ENCODE measurements around the gene LRMDA. TPM values are rescaled to one million over a fixed set of nuclear protein-coding genes. Genes with fewer than 3 reads are reported as not detected.

The LRMDA gene
- total RNA-seq, 3 donors from 2014 or later (not counting 1 experiment from before 2014, with no cell fraction given) = 1.4 to 2.4 (median 2.1) TPM

DNA sequence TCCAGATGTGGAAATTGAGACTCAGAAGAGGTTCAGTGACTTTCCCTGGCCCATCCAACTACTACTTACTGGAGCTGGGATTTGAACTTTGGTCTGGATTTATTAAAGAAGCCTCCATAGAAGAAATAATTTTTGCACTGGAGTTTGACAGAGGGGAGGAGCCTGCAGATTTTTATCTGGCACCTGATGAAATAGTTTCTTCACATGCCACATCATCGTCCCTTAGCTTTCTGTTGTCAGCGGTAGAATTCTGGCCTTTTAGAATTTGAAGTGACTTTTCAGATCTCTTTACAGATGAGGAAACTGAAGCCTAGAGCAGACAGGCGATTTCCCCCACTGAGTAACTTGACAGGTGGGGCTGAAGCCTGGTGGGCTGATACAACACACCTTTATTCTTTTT, 233.5 kb downstream of the LRMDA start:
- WGBS (ENCODE audit: insufficient coverage) = 80% methylated on average over 2 of the region's 3 CpGs
- Histone ChIP-seq H3K9me3 (ENCODE audit: control insufficient read depth, insufficient read depth, low read length) (no peaks in the 10 kb centered on the region), H3K36me3 (ENCODE audit: control insufficient read depth, insufficient read depth, low read length) (no peaks in the 10 kb centered on the region), H3K27ac (ENCODE audit: low read length) (no peak overlapping the region), H3K4me3 (ENCODE audit: low read length) (no peak overlapping the region), H3K4me1 (ENCODE audit: control insufficient read depth, insufficient read depth, low read length) (no peaks in the 10 kb centered on the region), H3K27me3 (ENCODE audit: control insufficient read depth, insufficient read depth, low read length) (no peaks in the 10 kb centered on the region)
- intact Hi-C loops (cut with micrococcal nuclease) = no loop called here
- DNase-seq = no peak
- Mint-ChIP-seq H3K27me3 (ENCODE audit: low read depth in 2 of 2) (peaks cover 5 to 16% of the 10 kb centered on the region in 2 donors), H3K27ac (no peak overlapping the region), H3K4me3 (no peak overlapping the region), H3K9me3 (no peaks in the 10 kb centered on the region), H3K4me1 (no peaks in the 10 kb centered on the region), H3K36me3 (no peaks in the 10 kb centered on the region)
- TF ChIP-seq, protein P1, sequence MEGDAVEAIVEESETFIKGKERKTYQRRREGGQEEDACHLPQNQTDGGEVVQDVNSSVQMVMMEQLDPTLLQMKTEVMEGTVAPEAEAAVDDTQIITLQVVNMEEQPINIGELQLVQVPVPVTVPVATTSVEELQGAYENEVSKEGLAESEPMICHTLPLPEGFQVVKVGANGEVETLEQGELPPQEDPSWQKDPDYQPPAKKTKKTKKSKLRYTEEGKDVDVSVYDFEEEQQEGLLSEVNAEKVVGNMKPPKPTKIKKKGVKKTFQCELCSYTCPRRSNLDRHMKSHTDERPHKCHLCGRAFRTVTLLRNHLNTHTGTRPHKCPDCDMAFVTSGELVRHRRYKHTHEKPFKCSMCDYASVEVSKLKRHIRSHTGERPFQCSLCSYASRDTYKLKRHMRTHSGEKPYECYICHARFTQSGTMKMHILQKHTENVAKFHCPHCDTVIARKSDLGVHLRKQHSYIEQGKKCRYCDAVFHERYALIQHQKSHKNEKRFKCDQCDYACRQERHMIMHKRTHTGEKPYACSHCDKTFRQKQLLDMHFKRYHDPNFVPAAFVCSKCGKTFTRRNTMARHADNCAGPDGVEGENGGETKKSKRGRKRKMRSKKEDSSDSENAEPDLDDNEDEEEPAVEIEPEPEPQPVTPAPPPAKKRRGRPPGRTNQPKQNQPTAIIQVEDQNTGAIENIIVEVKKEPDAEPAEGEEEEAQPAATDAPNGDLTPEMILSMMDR (IDR thresholded peaks at IDR 0.05) = no peak
- no peak for ATAC-seq

DNA sequence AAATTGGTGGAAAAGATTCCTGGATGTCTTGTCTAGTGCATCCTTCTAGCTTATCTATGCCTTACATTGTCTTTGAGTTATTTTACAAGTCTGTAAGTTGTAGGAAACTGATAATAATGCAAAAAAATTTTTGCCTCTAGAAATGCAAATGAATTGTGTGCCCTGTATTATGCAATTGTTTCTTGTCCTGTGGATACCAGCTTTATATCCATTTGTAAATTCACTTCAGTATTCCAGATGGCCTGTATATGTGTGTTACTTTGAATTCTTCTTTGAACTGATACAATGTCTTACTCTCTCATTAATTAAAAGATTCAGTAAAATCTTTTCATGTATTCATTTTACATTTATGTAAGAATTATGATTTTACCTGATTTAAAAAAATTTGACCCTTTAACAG, 234.3 kb downstream of the LRMDA start:
- no peaks in the 10 kb centered on the region for H3K9me3 Mint-ChIP-seq

DNA sequence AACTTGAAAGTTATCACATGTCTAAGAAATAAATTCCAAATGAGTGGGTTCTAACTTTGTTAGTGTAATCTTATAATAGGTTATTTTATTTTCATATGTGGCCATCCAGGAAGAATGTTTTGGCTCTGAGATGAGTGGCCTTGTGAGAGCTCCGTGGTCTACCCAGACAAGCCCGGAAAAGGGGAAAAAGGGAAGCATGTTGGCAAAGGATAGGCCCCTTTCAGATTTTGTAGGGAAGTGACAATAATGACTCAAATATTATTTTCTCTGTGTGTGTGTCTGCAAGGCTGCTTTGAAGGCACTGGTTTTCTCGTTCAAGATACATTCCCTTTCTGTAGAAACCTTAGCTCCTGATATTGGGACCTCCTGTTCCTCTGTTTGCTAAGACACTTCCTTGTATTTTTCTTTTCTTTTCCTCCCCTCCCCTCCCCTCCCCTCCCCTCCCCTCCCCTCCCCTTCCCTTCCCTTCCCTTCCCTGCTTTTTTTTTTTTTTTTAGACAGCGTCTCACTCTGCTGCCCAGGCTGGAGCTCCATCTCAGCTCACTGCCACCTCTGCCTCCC, 240.8 kb downstream of the LRMDA start:
- H3K27ac Mint-ChIP-seq = no peak overlapping the region
- DNase-seq (no peak), ATAC-seq (no peak)
- no peak overlapping the region for H3K27ac ChIP-seq (ENCODE audit: low read length)
- no peak overlapping the region for H3K4me3 ChIP-seq (ENCODE audit: low read length)
- H3K4me3 Mint-ChIP-seq = no peak overlapping the region
- H3K36me3 ChIP-seq (ENCODE audit: control insufficient read depth, insufficient read depth, low read length) = no peaks in the 10 kb centered on the region
- H3K27me3 ChIP-seq (ENCODE audit: control insufficient read depth, insufficient read depth, low read length) = no peaks in the 10 kb centered on the region
- peaks cover 0 to 7% of the 10 kb centered on the region in 2 donors for H3K27me3 Mint-ChIP-seq (ENCODE audit: low read depth in 2 of 2)
- no peaks in the 10 kb centered on the region for H3K4me1 Mint-ChIP-seq
- no peaks in the 10 kb centered on the region for H3K4me1 ChIP-seq (ENCODE audit: control insufficient read depth, insufficient read depth, low read length)
- H3K9me3 Mint-ChIP-seq = no peaks in the 10 kb centered on the region
- WGBS (ENCODE audit: insufficient coverage) = 45% methylated on average over 3 of the region's 4 CpGs
- H3K9me3 ChIP-seq (ENCODE audit: control insufficient read depth, insufficient read depth, low read length) = no peaks in the 10 kb centered on the region
- intact Hi-C loops (cut with micrococcal nuclease) = no loop called here
- no peaks in the 10 kb centered on the region for H3K36me3 Mint-ChIP-seq
- TF ChIP-seq, protein P1 (IDR thresholded peaks at IDR 0.05) = no peak

More for the DNA sequence above, 234.3 kb downstream of the LRMDA start:
- intact Hi-C loops (cut with micrococcal nuclease) = no loop called here
- H3K36me3 ChIP-seq (ENCODE audit: control insufficient read depth, insufficient read depth, low read length) = no peaks in the 10 kb centered on the region
- ATAC-seq (no peak), DNase-seq (no peak)
- no peaks in the 10 kb centered on the region for H3K36me3 Mint-ChIP-seq
- no peaks in the 10 kb centered on the region for H3K4me1 Mint-ChIP-seq
- no peaks in the 10 kb centered on the region for H3K9me3 ChIP-seq (ENCODE audit: control insufficient read depth, insufficient read depth, low read length)
- H3K27ac ChIP-seq (ENCODE audit: low read length) = no peak overlapping the region
- no peaks in the 10 kb centered on the region for H3K27me3 ChIP-seq (ENCODE audit: control insufficient read depth, insufficient read depth, low read length)
- H3K27me3 Mint-ChIP-seq (ENCODE audit: low read depth in 2 of 2) = peaks cover 5 to 16% of the 10 kb centered on the region in 2 donors
- no peak overlapping the region for H3K4me3 ChIP-seq (ENCODE audit: low read length)
- H3K27ac Mint-ChIP-seq = no peak overlapping the region
- no peak overlapping the region for H3K4me3 Mint-ChIP-seq
- no peaks in the 10 kb centered on the region for H3K4me1 ChIP-seq (ENCODE audit: control insufficient read depth, insufficient read depth, low read length)
- TF ChIP-seq, protein P1 (IDR thresholded peaks at IDR 0.05) = no peak

DNA sequence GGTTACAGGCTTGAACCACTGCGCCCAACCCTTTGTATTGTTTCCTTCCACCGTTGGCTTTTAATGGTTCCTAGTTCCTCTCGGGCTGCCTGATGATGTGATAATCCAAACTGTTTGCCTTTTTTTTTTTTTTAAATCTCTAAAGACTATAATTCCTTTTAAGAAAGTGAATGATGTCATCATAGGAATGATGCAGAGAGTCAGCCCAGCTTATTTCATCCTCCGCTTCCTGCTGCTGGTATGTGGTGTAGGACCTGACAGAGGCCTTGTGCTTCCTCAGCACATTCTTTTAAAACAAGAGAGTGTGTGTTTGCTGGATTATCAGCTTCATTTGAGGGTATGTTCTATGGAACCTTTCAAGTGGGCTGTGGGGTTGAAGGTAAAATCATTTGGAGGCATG, 241.4 kb downstream of the LRMDA start:
- 86% methylated on average over 4 of the region's 4 CpGs for whole genome bisulfite sequencing (ENCODE audit: insufficient coverage)
- Mint-ChIP-seq H3K9me3 (no peaks in the 10 kb centered on the region), H3K36me3 (no peaks in the 10 kb centered on the region), H3K4me1 (no peaks in the 10 kb centered on the region), H3K27ac (no peak overlapping the region), H3K4me3 (no peak overlapping the region), H3K27me3 (ENCODE audit: low read depth in 2 of 2) (peaks cover 0 to 7% of the 10 kb centered on the region in 2 donors)
- H3K4me1 ChIP-seq (ENCODE audit: control insufficient read depth, insufficient read depth, low read length) = no peaks in the 10 kb centered on the region
- H3K27me3 ChIP-seq (ENCODE audit: control insufficient read depth, insufficient read depth, low read length) = no peaks in the 10 kb centered on the region
- no peaks in the 10 kb centered on the region for H3K36me3 ChIP-seq (ENCODE audit: control insufficient read depth, insufficient read depth, low read length)
- H3K4me3 ChIP-seq (ENCODE audit: low read length) = no peak overlapping the region
- TF ChIP-seq, protein P1 (IDR thresholded peaks at IDR 0.05) = no peak
- no peak for ATAC-seq
- no peak overlapping the region for H3K27ac ChIP-seq (ENCODE audit: low read length)
- intact Hi-C loops (cut with micrococcal nuclease) = no loop called here
- no peaks in the 10 kb centered on the region for H3K9me3 ChIP-seq (ENCODE audit: control insufficient read depth, insufficient read depth, low read length)
- no peak for DNase-seq

Measured in natural killer cell (primary cell).